Measurements from ENCODE around the gene PSMD8.

DNA sequence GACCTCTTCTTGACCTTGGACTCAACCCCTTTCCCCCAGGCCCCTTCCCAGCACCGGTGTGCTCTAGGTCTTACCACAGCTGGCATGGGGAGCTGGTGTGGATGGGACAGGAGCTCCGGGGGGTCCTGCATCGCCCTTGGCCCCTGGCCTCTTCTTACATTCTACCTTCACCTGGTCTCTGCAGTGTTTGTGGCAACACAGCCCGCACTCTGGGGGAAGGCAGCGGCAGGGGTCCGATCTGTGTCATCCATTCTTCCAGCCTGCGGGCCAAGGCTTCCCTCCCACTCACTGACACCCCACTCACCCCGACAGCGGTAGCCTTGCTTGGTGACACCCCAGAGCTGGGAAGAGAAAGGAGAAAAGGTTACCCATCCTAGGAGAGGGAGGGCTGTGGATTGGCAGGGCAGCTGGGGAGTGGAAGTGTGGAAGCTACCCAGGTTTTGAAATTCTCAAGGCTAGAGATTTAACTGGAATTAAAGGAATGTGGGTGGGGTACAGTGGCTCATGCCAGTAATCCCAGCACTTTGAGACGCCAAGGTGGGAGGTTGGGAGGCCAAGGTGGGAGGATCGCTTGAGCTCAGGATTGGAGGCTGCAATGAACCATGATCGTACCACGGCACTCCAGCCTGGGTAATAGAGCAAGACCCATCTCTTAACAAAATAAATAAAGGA is 36.8 kb downstream of the PSMD8 start:
- TF ChIP-seq, protein P1, sequence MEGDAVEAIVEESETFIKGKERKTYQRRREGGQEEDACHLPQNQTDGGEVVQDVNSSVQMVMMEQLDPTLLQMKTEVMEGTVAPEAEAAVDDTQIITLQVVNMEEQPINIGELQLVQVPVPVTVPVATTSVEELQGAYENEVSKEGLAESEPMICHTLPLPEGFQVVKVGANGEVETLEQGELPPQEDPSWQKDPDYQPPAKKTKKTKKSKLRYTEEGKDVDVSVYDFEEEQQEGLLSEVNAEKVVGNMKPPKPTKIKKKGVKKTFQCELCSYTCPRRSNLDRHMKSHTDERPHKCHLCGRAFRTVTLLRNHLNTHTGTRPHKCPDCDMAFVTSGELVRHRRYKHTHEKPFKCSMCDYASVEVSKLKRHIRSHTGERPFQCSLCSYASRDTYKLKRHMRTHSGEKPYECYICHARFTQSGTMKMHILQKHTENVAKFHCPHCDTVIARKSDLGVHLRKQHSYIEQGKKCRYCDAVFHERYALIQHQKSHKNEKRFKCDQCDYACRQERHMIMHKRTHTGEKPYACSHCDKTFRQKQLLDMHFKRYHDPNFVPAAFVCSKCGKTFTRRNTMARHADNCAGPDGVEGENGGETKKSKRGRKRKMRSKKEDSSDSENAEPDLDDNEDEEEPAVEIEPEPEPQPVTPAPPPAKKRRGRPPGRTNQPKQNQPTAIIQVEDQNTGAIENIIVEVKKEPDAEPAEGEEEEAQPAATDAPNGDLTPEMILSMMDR (IDR thresholded peaks at IDR 0.05 in 4 of 5, conservative IDR thresholded peaks at IDR 0.05 in 1 of 5) = no peak
- TF ChIP-seq POLR2A (IDR thresholded peaks at IDR 0.05) = no peak
